Measurements from ENCODE around the gene KIF16B. TPM values are rescaled to one million over a fixed set of nuclear protein-coding genes. Genes with fewer than 3 reads are reported as not detected.

KIF16B gene
- total RNA-seq, 4 donors from 2014 or later, result 8.7 to 20.6 (median 16.6) TPM

- Histone ChIP-seq H3K27ac (no peak overlapping the region), H3K36me3 (no peaks in the 10 kb centered on the region), H3K4me3 (no peak overlapping the region), H3K4me1 (no peaks in the 10 kb centered on the region), H3K9me3 (no peaks in the 10 kb centered on the region), H3K27me3 (no peaks in the 10 kb centered on the region)
- no peak for DNase-seq
- TF ChIP-seq POLR2A (IDR thresholded peaks at IDR 0.05), result no peak
- no peak for TF ChIP-seq CTCF (IDR thresholded peaks at IDR 0.05)
- intact Hi-C loops (cut with DNase I; ENCODE audit: low total_unique reads), result no loop called here
Observed at GRCh38 chr20:16475225-16475624, 98.0 kb downstream of the KIF16B start.

GRCh38 chr20:16474363-16474762 is 98.9 kb downstream of the KIF16B start:
- H3K27me3 ChIP-seq, result no peaks in the 10 kb centered on the region
- no peaks in the 10 kb centered on the region for H3K4me1 ChIP-seq
- no peak overlapping the region for H3K27ac ChIP-seq
- no peak for DNase-seq
- H3K9me3 ChIP-seq, result no peaks in the 10 kb centered on the region
- no peaks in the 10 kb centered on the region for H3K36me3 ChIP-seq
- intact Hi-C loops (cut with DNase I; ENCODE audit: low total_unique reads), result no loop called here
- TF ChIP-seq CTCF (IDR thresholded peaks at IDR 0.05), result no peak
- no peak for TF ChIP-seq POLR2A (IDR thresholded peaks at IDR 0.05)
- H3K4me3 ChIP-seq, result no peak overlapping the region

GRCh38 chr20:16472045-16472872 is 101.0 kb downstream of the KIF16B start:
- Histone ChIP-seq H3K36me3 (no peaks in the 10 kb centered on the region), H3K27ac (no peak overlapping the region), H3K4me1 (no peaks in the 10 kb centered on the region), H3K9me3 (no peaks in the 10 kb centered on the region), H3K4me3 (no peak overlapping the region), H3K27me3 (no peaks in the 10 kb centered on the region)
- TF ChIP-seq POLR2A (IDR thresholded peaks at IDR 0.05) (no peak), CTCF (IDR thresholded peaks at IDR 0.05) (no peak)
- intact Hi-C loops (cut with DNase I; ENCODE audit: low total_unique reads), result no loop called here
- no peak for DNase-seq

- TF ChIP-seq CTCF (IDR thresholded peaks at IDR 0.05), result no peak
- TF ChIP-seq POLR2A (IDR thresholded peaks at IDR 0.05), result no peak
- H3K36me3 ChIP-seq, result no peaks in the 10 kb centered on the region
- no peaks in the 10 kb centered on the region for H3K4me1 ChIP-seq
- no peak overlapping the region for H3K4me3 ChIP-seq
- intact Hi-C loops (cut with DNase I; ENCODE audit: low total_unique reads), result no loop called here
- DNase-seq, result no peak
- H3K27me3 ChIP-seq, result no peaks in the 10 kb centered on the region
- no peaks in the 10 kb centered on the region for H3K9me3 ChIP-seq
- H3K27ac ChIP-seq, result no peak overlapping the region
Observed at GRCh38 chr20:16469395-16469905, 103.8 kb downstream of the KIF16B start.

- Histone ChIP-seq H3K9me3 (no peaks in the 10 kb centered on the region), H3K4me1 (no peaks in the 10 kb centered on the region), H3K27ac (no peak overlapping the region), H3K27me3 (no peaks in the 10 kb centered on the region), H3K4me3 (no peak overlapping the region), H3K36me3 (no peaks in the 10 kb centered on the region)
- DNase-seq, result no peak
- no peak for TF ChIP-seq POLR2A (IDR thresholded peaks at IDR 0.05)
- TF ChIP-seq CTCF (IDR thresholded peaks at IDR 0.05), result no peak
- intact Hi-C loops (cut with DNase I; ENCODE audit: low total_unique reads), result no loop called here
Observed at GRCh38 chr20:16462711-16463110, 110.5 kb downstream of the KIF16B start.

Data from uterus (tissue), 4 donors.